Left lung (tissue), 14 donors: Measurements from ENCODE around the gene CCDC57. TPM values are rescaled to one million over a fixed set of nuclear protein-coding genes. Genes with fewer than 3 reads are reported as not detected.
A peak's percentile ranks its signal among the peaks of the same experiment; 100 is the strongest.
"Not testable (repeated sequence)": the region's sequence is repeated elsewhere in the genome, so short reads cannot be mapped to it uniquely, and the experiment has no call there.

ENCODE experiments used
- ATAC-seq: fragments of 200-7000 bp; cut with Tn5 transposase; one replicate; pipeline ENCODE4 v1.9.1; 2020; ENCODE audit warnings: moderate library complexity
- DNase-seq, 4 donors: peaks; one replicate each; pipeline ENCODE4 v3.0.0-alpha.2; 2013 to 2020
- H3K27ac ChIP-seq, 2 donors: fragments of 200-600 bp; sonication (generic) in 1 of 2; one replicate each; pipeline versions ENCODE4 v1.5.0 to v1.8.0; 2020 to 2021
- H3K27me3 ChIP-seq, 2 donors: fragments of 200-600 bp; sonication (generic) in 1 of 2; one replicate each; pipeline versions ENCODE4 v1.5.0 to v1.8.0; 2020 to 2021
- H3K36me3 ChIP-seq, 2 donors: fragments of 200-600 bp; sonication (generic) in 1 of 2; one replicate each; pipeline versions ENCODE4 v1.5.0 to v1.8.0; 2020 to 2021
- H3K4me1 ChIP-seq, 2 donors: fragments of 200-600 bp; one replicate each; pipeline ENCODE4 v1.8.0; 2021
- H3K4me3 ChIP-seq, 2 donors: fragments of 200-600 bp; sonication (generic) in 1 of 2; one replicate each; pipeline versions ENCODE4 v1.5.0 to v1.8.0; 2020 to 2021; ENCODE audit warnings: mild to moderate bottlenecking in 1 of 2
- H3K9me3 ChIP-seq, 2 donors: fragments of 200-600 bp; sonication (generic) in 1 of 2; one replicate each; pipeline versions ENCODE4 v1.5.0 to v1.8.0; 2020 to 2021
- intact Hi-C, 2 donors: fragments of 100-400 bp; cut with DNase I; formaldehyde crosslinking; loops; one replicate each; pipeline versions ENCODE4 v1.11.2 to v1.14.2; 2022
- long read RNA-seq, 12 donors: library from polyadenylated mRNA in 2 of 12; unstranded in 2 of 12; transcript quantifications; one replicate each; pipeline ENCODE4 v2.0.0 and lab custom pipeline, GENCODE V29; 2019 to 2026
- polyA plus RNA-seq, 6 donors: library from polyadenylated mRNA; unstranded; fragments of 120-200 nt; gene quantifications; one replicate each; pipeline ENCODE4 v1.2.1, GENCODE V29; 2013; ENCODE audit not compliant: insufficient read length in 6 of 6
- total RNA-seq, 2 donors: library from RNA; stranded (reverse); fragmentation: NEBNext Ultra II Directional; extraction: Animal tissue kit (Norgen Biotek cat#: 25700); gene quantifications; one replicate each; pipeline ENCODE4 v1.2.1, GENCODE V29; 2021
- TF ChIP-seq, protein P1 (sequence below), 2 donors: fragments of 200-600 bp; sonication (generic) in 1 of 2; IDR thresholded peaks; one replicate each; pipeline versions ENCODE4 v1.5.0 to v1.8.0; 2021; ENCODE audit warnings: antibody characterized with exemption in 2 of 2
- donor health status: DM: no; HTN: yes; CAD: no.
- donor health status: DM: no; HTN: no; CAD: no.

The CCDC57 gene, protein sequence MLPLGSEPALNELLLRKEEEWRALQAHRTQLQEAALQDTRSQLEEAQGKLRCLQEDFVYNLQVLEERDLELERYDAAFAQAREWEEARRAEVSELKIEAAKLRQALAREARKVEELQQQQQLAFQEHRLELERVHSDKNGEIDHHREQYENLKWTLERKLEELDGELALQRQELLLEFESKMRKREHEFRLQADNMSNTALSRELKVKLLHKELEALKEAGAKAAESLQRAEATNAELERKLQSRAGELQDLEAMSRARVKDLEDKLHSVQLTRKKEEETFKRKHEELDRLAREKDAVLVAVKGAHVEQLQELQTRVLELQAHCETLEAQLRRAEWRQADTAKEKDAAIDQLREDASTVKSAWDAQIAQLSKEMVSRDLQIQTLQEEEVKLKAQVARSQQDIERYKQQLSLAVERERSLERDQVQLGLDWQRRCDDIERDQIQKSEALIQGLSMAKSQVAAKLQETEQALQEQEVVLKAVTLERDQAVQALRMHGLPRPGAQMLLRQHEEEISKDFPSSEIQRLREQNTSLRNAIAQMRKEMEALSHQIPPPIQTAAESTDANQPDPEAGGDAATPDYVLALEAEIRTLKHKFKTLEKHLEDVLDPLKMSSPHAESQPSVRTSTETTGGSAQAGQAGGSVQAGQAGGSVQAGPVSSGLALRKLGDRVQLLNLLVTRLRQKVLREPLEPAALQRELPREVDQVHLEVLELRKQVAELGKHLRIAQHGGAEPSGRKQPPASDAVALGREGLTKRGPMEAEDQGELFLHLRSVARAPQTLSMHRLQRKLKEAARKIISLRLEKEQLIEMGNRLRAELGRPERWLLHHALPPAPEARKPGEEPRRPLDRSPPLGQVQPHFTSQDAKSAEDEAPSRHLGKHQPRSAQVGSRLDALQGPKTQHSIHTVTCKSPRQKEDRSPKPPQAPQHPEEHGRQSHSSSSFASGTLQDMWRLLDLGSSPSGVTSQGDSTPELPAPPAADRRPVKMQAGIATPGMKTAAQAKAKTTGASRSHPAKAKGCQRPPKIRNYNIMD
- 10 to 100 TPM; 41.7 to 54.5 TPM for total RNA-seq
- 10 to 100 TPM; 50.4 to 73.4 (median 65.9) TPM for polyA plus RNA-seq
- long read RNA-seq, donor 1, transcript CCDC57-219 (2 exons, 513 nt): major isoform, 6 of 17 reads
- long read RNA-seq, donor 1, partial matches to known transcripts: 11 of 17 reads
- long read RNA-seq, donor 1, other reads (novel, unspliced or antisense): 0 of 17 reads
- long read RNA-seq, donor 2, partial matches to known transcripts: 0 of 4 reads
- long read RNA-seq, donor 2, other reads (novel, unspliced or antisense): 0 of 4 reads
- long read RNA-seq, donor 3, partial matches to known transcripts: 0 of 3 reads
- long read RNA-seq, donor 3, other reads (novel, unspliced or antisense): 0 of 3 reads
- long read RNA-seq, donor 4, transcript CCDC57-219 (2 exons, 513 nt): major isoform, 12 of 17 reads
- long read RNA-seq, donor 4, partial matches to known transcripts: 1 of 17 reads
- long read RNA-seq, donor 4, other reads (novel, unspliced or antisense): 4 of 17 reads
- long read RNA-seq, donor 5, transcript CCDC57-219 (2 exons, 513 nt): major isoform, 6 of 24 reads
- long read RNA-seq, donor 5, partial matches to known transcripts: 17 of 24 reads
- long read RNA-seq, donor 5, other reads (novel, unspliced or antisense): 0 of 24 reads
- long read RNA-seq, donor 6, partial matches to known transcripts: 0 of 2 reads
- long read RNA-seq, donor 6, other reads (novel, unspliced or antisense): 0 of 2 reads
- long read RNA-seq, donor 7, partial matches to known transcripts: 0 of 4 reads
- long read RNA-seq, donor 7, other reads (novel, unspliced or antisense): 0 of 4 reads
- long read RNA-seq, donor 8, partial matches to known transcripts: 0 of 5 reads
- long read RNA-seq, donor 8, other reads (novel, unspliced or antisense): 0 of 5 reads
- long read RNA-seq, donor 9: 0 reads
- long read RNA-seq, donor 10, transcript CCDC57-219 (2 exons, 513 nt): major isoform, 7 of 15 reads
- long read RNA-seq, donor 10, partial matches to known transcripts: 3 of 15 reads
- long read RNA-seq, donor 10, other reads (novel, unspliced or antisense): 5 of 15 reads
- long read RNA-seq, donor 11: 0 reads
- long read RNA-seq, donor 12, partial matches to known transcripts: 0 of 2 reads
- long read RNA-seq, donor 12, other reads (novel, unspliced or antisense): 0 of 2 reads

DNA sequence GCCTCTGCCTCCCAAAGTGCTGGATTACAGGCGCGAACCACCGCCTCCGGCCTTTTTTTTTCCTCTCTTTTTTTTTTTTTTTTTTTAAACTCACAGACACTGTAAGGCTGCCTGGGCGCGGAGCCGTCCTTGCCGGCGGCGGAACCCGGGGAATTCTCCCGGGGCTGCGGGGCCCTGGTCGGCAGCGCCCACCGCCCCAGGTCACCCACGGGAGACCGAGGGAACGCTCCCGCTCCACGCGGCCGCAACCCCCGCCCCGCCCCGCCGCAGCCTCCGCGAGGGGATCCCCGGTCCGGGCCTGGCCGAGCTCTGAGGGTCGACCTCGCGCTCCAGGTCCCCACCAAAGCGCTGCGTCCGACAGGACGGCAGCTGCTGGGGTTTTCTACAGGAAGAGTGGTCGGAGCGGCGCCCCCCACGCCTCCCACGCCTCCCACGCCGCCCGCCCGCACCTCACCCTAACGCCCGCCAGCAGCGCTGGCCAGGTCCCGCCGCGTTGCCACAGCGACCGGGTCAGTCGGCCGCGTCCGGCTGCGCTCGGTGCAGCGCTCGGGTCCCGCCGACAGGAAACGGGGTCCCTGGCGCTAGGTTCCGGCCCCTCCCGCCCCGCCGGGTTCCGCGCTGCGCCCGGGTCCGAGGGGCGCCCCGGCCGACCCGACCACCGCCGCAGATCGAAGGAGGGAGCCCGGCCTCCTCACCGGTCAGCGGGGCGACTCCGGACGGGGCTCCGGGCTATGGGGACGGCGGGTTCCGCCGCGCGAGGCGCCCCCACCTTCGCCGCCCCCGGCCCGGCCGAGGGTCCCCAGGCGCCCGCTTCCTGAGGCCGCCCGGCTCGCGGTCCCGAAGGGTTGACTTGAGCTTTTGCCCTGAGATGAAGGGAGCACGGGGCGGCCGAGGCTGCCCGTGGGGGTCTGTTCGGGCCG lies at the start of gene CCDC57:
TSS of gene CCDC57 (minus strand) at position 512 of the 920 bp plus-strand sequence. CDS start 10,898 bp downstream, outside the sequence.
- Histone ChIP-seq H3K9me3 (no peaks in the 10 kb centered on the region), H3K4me3 (peak within 1 kb of the TSS; percentile 78 to 84), H3K27ac (peak within 1 kb of the TSS; percentile 82 to 98), H3K4me1 (peaks cover 25 to 58% of the 10 kb centered on the region in 2 donors), H3K27me3 (no peaks in the 10 kb centered on the region), H3K36me3 (no peaks in the 10 kb centered on the region)
- TF ChIP-seq, protein P1, sequence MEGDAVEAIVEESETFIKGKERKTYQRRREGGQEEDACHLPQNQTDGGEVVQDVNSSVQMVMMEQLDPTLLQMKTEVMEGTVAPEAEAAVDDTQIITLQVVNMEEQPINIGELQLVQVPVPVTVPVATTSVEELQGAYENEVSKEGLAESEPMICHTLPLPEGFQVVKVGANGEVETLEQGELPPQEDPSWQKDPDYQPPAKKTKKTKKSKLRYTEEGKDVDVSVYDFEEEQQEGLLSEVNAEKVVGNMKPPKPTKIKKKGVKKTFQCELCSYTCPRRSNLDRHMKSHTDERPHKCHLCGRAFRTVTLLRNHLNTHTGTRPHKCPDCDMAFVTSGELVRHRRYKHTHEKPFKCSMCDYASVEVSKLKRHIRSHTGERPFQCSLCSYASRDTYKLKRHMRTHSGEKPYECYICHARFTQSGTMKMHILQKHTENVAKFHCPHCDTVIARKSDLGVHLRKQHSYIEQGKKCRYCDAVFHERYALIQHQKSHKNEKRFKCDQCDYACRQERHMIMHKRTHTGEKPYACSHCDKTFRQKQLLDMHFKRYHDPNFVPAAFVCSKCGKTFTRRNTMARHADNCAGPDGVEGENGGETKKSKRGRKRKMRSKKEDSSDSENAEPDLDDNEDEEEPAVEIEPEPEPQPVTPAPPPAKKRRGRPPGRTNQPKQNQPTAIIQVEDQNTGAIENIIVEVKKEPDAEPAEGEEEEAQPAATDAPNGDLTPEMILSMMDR (IDR thresholded peaks at IDR 0.05): peak in 1 of 2 donors; percentile 28
- intact Hi-C loops: no loop called here
- DNase-seq: peak; percentile 73 to 97 (median 86)
- peak; percentile 75 for ATAC-seq

- no peak for ATAC-seq
- TF ChIP-seq, protein P1 (IDR thresholded peaks at IDR 0.05): no peak
- peaks cover 0 to 88% of the 10 kb centered on the region in 2 donors for H3K36me3 ChIP-seq
- H3K27me3 ChIP-seq: no peaks in the 10 kb centered on the region
- H3K9me3 ChIP-seq: no peaks in the 10 kb centered on the region
- intact Hi-C loops: no loop called here
- no peak for DNase-seq
- H3K4me3 ChIP-seq: no peak overlapping the region
- H3K27ac ChIP-seq: peak overlapping the region in 1 of 2 donors; percentile 2
- H3K4me1 ChIP-seq: peaks cover 13 to 19% of the 10 kb centered on the region in 2 donors
Observed at GRCh38 chr17:82262344-82262743, 49.7 kb upstream of the CCDC57 start.

GRCh38 chr17:82259972-82260961 lies 47.6 kb upstream of the CCDC57 start:
- DNase-seq: peak in 1 of 4 donors; percentile 5
- H3K9me3 ChIP-seq, H3K27me3 ChIP-seq, ATAC-seq, H3K4me1 ChIP-seq, H3K27ac ChIP-seq, intact Hi-C loops, H3K4me3 ChIP-seq: not testable (repeated sequence)
- H3K36me3 ChIP-seq: peaks cover 1 to 94% of the 10 kb centered on the region in 2 donors
